GM18517 (cell line): Measurements from ENCODE around the gene AKAP13.

Experiments
- ATAC-seq: cut with Tn5 transposase; IDR thresholded peaks from one replicate; pipeline ENCODE4 v1.9.1; 2021; ENCODE audit warnings: mild to moderate bottlenecking, moderate library complexity; ENCODE audit not compliant: unreplicated experiment

AKAP13 gene

DNA sequence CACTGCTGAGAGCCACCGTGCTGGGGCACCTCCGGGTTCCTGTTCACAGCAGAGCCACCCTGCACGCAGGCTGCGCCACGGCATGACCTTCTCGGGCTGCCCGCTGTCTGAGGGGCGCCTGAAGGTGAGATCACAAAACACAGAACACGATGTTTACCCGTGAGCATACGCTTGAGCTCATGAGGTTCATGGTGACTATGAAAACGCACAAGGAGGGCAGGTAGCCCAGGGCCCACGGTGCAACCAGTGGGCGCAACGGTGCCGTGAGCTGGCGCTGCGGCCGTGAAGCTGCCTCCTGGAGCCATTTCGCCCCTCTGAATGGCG, 378.2 kb downstream of the AKAP13 start:
- no peak for ATAC-seq

DNA sequence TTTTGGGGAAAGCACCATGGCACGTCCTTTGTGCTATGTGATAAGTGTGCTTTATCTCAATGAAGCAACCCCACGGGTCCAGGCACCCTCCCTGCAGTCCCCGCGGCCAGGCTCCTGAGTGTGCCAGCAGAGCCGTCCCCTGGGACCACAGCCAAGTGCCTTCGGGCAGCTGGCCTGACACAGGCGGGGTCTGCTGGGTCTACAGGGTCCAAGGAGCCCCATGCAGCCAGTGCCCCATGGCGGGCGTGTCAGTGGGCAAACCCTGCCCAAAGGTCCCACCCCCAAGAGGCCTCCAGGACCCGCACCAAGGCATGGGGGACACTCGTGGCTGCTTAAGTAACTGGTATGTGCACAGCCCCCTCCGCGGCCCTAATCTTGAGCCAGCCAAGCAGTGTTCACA, 379.0 kb downstream of the AKAP13 start:
- ATAC-seq: no peak

DNA sequence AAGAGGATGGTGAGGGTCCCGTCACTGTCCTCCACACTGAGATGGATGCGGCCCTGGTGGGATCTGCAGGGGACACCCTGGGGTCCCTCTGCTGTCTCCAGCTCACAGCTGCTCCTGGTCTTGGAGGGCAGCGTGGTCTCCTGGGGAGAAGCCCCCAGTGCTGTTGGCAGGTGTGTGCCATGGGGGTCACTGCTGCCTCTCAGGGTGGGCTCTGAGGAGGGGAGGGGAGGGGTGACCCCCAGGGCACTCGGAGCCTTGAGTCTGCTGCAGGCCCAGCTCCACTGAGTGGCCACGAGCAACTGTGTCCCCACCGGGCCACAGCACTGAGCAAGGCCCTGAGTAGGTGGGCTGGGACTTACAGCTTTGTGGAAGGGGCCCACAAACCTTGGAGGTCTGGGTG, 379.6 kb downstream of the AKAP13 start:
- ATAC-seq: no peak

DNA sequence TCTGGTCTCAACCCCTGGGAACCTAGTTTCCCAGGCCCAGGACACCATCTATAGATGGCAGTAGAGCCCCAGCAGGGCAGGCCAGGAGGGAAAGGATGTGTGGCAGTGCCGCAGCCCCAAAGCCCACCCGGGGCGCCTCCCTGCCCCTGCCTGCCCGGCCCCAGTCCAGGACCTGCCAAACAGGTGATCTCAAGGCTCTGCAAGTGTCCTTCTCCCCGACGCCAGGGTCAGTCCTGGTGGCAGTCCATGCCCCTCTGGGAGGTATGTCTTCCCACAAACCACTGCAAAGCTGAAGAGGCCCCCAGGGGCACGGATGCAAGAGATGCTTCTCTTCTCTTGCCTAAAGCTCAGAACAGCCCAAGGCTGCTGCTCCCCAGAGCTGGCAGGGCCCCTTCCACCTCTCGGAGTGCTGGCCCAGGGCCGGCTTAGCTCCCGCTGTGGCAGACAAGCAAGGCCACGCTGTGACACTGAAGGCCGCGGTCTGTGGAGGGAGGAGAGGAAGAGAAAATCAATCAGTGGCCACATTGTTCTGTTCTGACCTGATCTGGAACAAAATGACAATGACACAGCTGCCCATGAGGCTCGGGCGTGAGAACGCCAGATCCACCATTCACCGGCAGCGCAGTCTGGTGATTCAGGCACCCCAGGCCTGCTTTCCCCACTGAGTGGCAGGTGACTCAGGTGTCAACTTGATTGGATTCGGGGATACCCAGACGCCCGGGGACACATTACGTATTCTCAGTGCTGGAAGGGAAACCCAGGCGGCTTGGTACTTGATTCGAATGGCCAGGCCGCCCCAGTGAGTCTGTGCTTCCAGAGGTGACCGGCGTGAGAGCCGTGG, 380.3 kb downstream of the AKAP13 start:
- ATAC-seq: no peak

DNA sequence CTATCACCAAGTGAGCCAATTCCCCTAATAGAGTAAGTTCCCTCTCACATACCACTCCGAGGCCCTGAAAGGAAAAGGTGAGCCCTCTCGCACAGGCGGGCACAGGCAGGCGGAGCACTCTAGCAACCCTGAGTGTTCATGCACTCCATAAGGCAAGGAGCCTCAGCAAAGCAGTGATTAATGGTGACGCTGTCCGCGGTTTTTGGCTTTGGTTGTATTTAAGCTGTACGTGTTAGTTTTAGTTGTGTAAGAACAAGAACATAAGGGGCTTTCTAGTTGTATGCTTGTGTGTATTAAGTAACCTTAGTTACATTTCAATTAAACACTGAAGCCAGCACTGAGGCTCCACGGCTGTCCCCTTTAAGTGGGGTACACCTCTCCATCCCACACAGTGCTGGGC, 381.2 kb downstream of the AKAP13 start:
- ATAC-seq: no peak

DNA sequence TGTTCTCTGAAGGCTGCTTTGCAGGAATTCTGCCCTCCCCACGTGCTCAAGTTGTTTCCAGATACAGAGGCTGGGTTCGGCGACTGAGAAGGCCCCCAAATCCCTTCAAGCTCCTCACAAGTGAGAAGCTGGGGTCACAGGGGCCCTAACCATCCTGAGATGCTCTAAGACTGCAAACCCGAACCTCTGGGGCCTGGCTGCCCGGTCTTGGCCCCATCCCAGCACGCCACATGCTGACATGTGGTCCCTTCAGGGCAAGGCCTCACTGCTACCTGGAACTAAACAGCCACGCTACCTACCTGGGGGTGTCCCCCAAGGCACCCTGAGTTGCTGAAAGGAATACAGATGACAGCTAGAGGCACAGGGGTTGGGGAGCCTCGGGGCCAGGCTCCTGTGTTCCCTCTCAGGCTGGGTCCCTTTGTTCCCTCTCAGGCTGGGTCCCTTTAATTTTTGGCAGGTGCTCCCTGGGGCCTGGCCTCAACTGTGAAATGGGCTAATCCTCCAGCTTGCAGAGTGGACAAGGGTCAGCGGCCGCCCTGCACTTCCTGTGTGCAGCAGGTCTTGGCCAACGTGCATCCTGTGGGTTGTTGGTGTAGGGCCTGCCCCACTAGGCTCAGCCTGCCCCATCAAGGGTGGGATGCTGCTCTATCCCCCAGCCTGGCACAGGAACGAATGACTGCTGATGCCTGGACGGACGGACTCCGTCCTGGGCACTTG, 381.8 kb downstream of the AKAP13 start:
- ATAC-seq: no peak

DNA sequence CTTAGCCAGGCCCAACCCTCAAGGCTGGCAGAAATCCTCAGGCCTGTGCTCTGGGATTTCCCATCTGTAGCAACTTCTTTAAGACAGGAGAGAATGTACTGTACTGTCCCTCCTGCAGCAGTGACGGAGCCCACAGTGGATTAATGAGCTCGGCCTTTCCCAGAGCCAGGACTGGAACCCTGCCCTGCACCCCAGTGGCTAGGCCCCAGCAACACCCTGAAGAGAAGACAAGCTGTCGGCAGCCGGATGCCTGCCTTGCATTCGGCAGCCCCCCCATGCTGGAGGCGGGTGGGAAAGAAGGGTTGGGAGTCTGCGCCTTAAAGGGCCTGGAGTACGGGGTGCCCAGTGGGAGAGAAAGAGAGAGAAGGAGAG, 382.3 kb downstream of the AKAP13 start:
- no peak for ATAC-seq

DNA sequence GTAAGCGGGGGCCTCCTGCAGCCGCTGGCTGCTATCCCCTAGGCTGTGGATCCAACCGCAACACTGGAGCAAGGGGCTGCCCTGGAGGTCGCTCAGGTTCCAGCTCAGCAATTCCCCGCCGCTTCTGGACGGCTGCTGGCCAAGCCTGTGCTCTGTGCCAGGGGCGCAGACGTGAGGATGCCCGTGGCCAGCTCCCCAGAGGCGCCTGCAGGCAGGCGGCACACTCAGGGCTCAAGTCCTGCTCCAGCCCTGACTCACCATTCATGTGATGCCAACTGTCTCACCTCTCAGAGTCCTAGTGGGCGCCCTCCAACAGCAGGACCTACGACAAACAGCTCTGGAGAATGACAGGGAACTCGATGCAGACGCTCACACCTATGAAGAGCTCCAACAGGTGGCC, 382.8 kb downstream of the AKAP13 start:
- ATAC-seq: no peak

DNA sequence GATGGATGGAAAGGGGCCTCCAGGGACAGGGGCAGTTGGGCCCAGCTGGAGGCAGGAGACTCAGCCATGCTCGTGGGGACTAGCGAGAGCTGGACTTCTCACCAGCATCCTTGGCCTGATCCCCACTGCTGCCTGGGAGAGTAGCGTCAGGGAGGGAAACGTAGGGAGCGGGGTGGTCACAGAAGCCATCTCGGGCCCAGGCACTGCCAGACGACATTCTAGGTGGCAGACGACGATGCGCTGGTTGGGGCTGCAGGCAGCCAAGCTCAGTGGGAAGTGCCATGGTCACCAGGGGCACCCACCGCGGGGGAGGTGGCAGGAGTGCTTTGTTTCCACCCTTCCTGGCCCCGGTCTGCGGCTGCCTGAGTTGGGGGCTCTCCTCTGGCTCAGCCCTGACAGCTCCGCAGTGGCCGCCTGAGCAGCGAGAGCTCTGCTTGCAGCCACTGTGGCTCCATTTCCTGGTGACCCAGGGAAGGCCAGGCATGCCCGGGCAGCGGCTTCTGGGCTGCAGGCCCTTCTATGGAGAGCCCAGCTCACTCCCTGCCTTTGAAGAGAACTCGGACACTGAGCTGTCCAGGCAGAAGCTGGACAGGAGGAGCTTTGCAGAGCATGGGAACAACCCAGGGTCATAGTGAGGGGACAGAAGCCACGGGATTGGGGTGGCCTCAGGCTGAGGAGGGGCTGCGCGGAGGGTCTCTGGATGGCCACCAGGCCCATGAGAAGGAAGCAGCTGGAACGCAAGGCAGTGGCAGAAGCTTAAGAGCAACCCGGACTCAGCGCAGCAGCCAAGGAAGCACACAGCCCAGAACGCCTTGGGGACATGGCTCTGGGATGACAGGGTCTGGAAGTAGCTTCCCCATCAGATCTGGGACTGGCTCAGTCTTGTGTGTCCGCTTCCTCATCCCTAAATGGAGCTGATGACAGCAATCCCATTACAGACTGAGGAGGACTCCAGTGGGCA, 383.6 kb downstream of the AKAP13 start:
- ATAC-seq: no peak

DNA sequence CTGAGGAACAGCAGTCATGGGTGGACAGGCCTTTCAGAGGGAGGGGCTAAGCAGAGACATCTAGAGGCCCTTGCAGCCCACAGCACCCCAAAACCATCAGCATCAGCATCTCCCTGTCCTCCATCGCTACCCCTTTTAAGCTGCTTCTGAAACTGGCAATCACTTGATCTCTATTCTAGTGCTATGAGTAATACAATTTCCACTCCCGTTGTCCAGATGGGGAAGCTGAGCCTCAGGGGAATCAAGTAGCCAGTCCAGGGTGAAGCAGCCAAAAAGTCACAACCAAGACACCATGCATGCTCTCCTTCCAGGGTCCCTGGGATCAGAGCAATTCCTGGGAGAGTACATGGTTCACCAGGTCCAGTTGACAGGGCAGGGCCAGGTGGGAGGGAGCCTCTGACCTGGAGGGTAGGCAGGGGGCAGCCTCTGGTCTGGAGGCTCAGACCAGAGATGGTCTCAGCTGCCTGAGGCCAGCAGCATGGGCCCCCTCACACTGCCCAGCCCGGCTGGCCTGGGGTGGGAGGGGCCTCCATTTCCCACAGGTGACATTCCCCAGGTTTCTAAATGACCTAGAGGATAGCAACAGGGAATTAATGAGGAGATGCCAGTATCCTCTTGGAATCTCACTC, 384.4 kb downstream of the AKAP13 start:
- ATAC-seq: no peak

DNA sequence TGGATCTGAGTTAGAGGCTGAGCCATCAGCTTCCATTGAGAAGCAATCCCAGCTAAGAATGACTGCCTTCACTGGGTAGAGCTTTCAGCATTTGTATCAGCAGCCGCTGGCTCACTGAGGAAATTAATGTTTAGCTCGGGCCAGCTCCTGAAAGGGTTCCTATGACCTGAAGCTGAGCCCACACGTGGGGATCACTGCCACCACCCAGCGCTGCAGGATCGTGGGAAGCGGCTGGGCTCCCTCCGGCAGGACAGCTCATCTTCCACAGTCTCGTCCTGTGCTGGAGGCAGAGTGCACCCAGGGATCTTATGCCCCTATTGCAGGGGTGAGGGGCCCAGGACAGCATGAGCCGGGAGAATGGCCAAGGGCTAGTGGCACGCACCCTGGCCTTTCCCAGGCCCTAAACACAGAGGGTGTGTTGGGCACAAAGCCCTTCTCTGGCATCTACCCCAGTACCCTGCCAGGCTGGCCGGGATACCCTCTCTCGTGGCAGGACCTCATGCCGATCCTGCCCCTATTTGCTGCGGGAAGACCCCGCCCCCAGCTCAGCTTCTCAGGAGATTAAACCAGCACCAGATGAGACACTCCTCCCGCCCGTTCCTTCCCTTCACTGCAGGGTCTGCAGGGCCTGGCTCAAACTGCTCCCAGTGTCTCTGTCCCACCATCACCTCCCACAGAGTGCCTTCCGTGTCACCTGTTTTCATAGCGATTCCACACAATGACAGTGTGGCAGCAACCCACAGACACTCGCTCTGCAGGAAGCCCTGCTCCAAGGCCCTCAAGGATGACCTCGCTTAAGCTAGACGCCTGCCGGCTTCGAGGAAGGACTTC, 385.8 kb downstream of the AKAP13 start:
- ATAC-seq: no peak

DNA sequence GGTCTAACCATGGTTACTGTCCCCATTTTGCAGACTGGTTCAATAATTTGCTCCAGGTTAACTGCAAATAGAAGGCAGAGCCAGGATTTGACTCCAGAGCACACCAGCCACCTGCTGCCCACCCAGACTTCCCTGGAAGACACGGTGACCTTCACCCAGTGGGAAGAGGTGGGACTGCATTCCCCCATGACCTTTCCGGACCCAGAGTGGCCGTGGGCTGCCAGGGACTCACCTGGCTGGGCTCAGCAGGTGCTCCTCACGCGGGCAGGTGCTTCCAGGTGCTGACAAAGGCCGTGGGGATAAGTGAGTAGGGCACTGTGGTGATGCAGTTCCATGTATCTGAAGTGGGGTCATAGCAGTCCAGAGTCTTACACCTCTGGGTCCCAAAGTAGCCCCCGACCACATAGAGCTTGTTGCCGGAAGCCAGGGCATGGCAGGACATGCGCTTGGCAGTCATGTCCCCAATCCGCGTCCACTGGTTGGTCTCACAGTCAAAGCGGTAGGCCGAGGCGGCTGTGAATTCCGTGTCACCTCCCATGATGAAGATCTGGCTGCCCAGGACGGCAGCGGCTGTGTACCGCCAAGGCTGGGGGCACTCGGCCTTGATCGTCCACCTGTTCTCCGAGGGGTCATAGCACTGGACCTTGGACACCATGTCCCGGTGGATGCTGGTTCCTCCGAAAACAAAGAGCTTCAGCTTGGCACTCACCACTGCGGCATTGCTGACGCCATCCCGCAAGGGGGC, 387.6 kb downstream of the AKAP13 start:
- no peak for ATAC-seq

DNA sequence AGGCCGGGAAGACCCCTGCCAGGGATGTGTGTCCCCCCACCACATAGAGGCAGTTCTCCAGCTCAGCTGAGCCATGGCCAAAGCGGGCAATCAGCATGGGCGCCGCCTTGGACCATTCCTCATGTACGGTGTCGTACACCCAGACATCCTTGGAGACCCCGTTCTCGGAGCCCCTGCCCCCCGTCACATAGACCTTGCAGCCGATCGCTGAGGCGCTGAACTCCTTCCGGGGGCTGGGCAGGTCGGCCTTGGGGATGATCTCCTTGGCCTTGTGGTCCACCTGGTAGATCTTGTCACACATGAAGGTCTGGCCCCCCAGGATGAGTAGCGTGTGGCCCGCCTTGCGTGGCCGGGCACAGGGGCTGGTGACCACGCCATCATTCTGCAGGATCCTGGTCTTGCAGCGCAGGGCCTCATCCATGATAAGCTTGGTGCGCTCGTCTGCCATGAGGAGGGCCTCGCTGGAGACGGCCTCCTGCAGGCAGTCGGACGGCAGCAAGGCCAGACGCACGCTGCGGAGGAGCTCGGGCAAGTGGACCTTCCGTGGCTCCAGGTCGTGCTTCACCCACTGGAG, 388.3 kb downstream of the AKAP13 start:
- no peak for ATAC-seq

DNA sequence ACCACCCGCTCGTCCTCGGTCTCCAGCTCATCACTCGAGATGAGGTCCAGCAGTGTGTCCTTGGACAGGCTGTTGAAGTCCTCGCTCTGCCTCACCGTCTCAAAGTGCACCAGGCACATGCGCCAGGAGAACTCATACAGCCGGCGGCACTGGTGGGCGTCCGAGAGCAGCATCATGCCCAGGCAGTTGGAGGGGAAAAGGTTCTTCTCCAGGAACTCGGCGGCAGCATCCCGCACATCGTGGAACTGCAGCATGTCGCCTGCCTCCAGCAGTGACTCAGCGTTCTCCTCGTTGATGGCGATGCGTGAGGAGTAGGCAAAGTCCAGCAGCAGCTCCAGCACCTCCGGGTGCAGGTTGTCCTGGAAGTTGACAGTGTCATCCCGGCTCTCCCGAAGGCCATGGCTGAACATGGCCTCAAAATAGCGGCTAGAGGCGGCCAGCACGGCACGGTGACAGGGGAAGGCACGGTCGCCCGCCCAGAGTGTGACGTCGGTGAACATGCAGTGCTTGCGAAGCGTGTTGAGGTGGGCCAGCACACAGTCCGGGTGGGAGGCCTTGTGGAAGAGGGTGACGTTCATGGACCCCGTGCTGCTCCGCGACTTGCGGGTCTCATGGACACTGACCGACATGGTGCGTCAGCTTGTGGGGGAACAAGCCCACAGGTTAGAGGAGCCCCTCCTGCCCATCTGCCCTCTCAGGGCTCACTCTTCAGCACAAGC, 388.9 kb downstream of the AKAP13 start:
- ATAC-seq: no peak

DNA sequence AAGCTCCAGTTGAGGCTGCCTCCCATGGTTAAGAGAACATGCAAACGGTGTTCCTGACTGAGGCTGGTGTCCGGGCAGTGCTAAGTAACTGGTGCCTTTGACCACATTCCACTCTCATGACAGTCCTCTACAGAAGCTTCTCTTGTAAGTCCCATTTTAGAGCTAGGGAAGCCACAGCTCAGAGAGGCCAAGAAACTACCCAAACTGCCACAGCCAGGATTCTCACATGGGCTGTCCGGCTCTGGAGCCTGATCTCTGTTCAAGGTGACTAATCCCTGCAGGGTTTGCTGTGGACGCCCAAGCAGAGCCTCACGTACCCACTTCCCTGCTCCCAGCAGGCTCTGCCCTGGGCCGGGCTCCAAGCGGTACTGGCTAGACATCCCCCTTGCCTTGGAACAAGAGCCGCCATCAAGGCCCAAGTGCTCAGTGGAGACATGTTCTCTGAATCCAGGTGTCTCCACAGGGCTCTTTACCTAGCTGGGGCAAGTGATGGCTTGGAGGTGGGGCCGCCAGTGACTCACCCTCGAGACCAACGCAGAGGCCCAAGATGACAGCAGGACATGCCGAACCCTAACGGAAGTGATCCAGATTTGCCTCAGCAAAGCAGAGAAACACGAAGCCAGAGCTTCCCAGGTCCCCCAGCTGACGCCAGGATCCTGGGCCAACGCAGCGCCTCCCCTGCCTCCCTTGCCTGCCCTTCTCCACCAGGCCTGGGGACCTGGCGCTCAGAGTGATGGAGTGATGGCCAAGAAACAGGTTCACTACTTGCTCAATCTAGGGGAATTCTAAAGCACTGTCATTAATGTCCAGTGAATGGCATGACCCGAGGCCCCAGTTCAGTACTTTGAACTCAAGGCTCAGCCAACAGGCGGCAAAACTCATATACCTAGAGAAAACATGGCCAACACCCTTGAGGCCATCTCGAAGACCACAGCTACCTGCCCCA, 390.0 kb downstream of the AKAP13 start:
- ATAC-seq: no peak

DNA sequence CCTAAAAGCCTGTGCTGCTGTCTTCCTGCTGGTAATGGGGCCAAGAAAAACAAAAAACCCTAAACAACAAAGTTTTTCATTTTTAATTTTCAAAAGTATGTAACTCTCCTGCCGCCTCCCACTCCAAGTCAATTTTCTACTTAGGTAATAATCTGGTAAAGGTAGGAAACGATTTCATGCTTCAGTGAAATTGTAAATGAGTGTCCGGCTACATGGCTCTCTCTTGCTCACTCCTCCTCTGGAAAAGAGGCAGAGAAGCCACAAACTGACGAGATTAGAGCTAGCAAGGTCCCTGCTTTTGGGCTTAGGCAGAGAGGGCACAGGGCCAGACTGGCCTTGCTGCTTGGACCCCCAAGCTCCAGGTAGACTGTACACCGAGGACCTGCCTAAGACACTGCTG, 390.9 kb downstream of the AKAP13 start:
- ATAC-seq: no peak

DNA sequence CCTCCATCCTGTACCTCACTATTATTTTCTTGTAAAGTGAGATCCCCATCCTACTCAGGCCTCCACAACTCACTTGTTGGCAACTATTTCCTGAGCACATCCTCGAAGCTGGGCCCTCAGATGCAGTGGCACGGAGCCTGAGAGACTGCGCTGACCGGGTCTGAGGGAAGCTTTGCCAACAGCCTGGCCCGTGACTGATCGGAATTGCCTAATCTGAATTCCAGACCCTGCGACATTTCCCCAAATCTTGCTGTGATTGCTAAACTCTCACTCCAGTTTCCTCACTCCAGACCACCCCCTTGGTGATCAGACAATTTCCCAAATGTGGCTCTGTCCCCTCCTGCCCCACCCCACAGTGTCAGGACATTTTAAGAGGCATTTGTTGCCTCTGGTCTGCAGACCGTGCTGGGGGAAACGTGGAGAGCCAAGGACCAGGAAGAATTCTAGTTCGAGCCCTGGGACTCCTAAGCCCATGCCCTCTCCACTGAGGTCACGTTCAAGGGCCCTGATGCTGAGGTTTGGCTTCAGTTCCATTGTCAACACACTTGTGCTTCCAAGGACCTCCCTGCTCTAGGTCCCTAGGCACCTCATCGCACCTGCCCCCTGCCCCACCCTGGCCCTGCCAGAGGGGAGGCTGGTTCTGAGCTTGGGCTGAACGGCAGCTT, 391.5 kb downstream of the AKAP13 start:
- ATAC-seq: no peak
